ENCODE measurements around the gene ADAMTS20.

DNA sequence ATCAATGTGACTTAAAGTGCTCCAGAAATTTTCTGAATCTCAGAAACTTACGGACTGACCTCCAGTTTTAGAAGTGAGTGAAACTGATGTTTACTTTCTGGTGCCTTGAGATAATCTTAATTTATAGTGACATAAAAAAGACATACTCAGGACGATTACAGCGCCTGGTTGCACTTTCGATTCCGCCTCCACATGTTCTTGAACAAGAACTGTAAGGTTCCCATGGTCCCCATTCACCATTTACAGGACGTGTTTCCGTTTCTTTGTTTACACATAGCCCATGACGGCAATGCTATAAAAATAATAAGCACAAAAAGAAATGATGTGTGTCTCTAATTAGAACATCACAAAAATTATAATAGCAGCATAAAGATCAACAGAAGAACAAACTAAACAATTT, 98.2 kb downstream of the ADAMTS20 start:
- TF ChIP-seq, protein P1, sequence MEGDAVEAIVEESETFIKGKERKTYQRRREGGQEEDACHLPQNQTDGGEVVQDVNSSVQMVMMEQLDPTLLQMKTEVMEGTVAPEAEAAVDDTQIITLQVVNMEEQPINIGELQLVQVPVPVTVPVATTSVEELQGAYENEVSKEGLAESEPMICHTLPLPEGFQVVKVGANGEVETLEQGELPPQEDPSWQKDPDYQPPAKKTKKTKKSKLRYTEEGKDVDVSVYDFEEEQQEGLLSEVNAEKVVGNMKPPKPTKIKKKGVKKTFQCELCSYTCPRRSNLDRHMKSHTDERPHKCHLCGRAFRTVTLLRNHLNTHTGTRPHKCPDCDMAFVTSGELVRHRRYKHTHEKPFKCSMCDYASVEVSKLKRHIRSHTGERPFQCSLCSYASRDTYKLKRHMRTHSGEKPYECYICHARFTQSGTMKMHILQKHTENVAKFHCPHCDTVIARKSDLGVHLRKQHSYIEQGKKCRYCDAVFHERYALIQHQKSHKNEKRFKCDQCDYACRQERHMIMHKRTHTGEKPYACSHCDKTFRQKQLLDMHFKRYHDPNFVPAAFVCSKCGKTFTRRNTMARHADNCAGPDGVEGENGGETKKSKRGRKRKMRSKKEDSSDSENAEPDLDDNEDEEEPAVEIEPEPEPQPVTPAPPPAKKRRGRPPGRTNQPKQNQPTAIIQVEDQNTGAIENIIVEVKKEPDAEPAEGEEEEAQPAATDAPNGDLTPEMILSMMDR (conservative IDR thresholded peaks at IDR 0.05; ENCODE audit: low read depth, low read length): no peak
- TF ChIP-seq EZH2 (IDR thresholded peaks at IDR 0.05; ENCODE audit: borderline replicate concordance, low read depth, low read length, poor library complexity, severe bottlenecking): no peak

Data from A673 (cell line).